GM13976 (cell line): Measurements from ENCODE around the gene SCRN3.

Experiments
- DNase-seq: peaks from one replicate; pipeline ENCODE4 v3.0.0; 2012; ENCODE audit warnings: low spot score
- CTCF ChIP-seq: IDR thresholded peaks from 2 replicates; pipeline ENCODE4 v1.5.1; 2012; ENCODE audit warnings: borderline replicate concordance, mild to moderate bottlenecking; ENCODE audit not compliant: insufficient read depth; ENCODE audit errors: extremely low read depth, missing control alignments, control extremely low read depth
- in situ Hi-C: fragments of 300-500 bp; cut with MboI; formaldehyde crosslinking; loops from one replicate; pipeline ENCODE4 v1.12.0; 2022; ENCODE audit warnings: low sequenced_read_pairs, mixed read lengths, inconsistent platforms; ENCODE audit not compliant: unreplicated experiment

Gene SCRN3

GRCh38 chr2:174438146-174438886, 42.8 kb downstream of the SCRN3 start:
- no peak for TF ChIP-seq CTCF
- DNase-seq, result no peak
- in situ Hi-C loops, result no loop called here

- in situ Hi-C loops, result no loop called here
- DNase-seq, result no peak
- no peak for TF ChIP-seq CTCF
Measured at GRCh38 chr2:174439323-174439722, 43.8 kb downstream of the SCRN3 start.

GRCh38 chr2:174439950-174440349, 44.4 kb downstream of the SCRN3 start:
- in situ Hi-C loops, result no loop called here
- TF ChIP-seq CTCF, result no peak

GRCh38 chr2:174442546-174443510, 47.3 kb downstream of the SCRN3 start:
- DNase-seq, result no peak
- no peak for TF ChIP-seq CTCF
- in situ Hi-C loops, result no loop called here

More at GRCh38 chr2:174439950-174440349, 44.4 kb downstream of the SCRN3 start:
- DNase-seq, result no peak

- in situ Hi-C loops, result no loop called here
- no peak for TF ChIP-seq CTCF
- no peak for DNase-seq
Measured at GRCh38 chr2:174444761-174445160, 49.2 kb downstream of the SCRN3 start.

- in situ Hi-C loops, result no loop called here
- no peak for DNase-seq
- TF ChIP-seq CTCF, result no peak
Measured at GRCh38 chr2:174445248-174445647, 49.7 kb downstream of the SCRN3 start.
